ENCODE results near the gene HSH2D.
"Not testable (repeated sequence)": the region's sequence is repeated elsewhere in the genome, so short reads cannot be mapped to it uniquely, and the experiment has no call there.

The HSH2D gene

DNA sequence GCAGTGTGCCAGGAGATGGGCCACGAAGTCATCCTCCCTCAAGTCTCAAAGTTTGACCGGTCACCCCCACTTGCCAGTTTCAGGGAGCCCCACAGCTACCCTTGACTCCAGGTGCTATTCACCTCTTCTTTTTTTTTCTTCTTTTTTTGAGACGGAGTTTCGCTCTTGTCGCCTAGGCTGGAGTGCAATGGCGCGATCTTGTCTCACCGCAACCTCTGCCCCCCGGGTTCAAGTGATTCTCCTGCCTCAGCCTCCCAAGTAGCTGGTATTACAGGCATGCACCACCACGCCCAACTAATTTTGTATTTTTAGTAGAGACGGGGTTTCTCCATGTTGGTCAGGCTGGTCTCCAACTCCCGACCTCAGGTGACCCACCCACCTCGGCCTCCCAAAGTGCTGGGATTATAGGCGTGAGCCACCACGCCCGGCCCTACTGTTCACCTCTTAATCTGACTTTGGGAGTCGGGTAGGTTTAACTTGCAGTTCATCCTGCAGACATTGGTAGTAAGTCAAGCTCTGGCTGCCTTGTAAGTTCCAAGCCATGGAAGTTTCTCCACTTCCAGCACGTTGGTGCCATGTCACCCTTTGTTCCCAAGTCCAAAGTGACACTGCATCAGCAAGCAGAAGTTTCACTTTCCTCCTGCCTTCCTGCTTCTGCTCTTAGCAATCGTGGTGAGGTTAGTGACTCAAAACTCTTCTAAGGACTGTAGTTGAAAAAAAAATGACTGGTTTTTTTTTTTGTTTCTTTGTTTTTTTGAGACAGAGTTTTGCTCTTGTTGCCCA is 24.2 kb upstream of the HSH2D start:
- in situ Hi-C loops (cut with MboI; ENCODE audit: low sequenced_read_pairs), result not testable (repeated sequence)

DNA sequence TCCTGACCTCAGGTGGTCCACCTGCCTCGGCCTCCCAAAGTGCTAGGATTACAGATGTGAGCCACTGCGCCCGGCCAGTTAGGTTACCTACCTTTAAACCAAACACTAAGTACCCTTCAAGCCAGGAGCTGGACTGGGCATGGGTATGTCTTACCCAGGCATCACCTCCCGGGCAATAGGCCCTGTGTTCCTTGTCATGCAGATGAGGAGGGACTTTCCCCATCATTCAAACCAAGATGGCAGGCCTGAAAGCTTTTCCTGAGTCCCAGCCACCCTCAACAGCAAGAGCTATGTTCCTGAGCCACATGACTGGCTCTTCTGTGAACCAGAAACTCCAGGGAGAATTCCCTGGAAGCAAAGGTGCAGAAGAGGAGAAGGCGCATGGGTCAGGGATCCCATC is 22.3 kb upstream of the HSH2D start:
- in situ Hi-C loops (cut with MboI; ENCODE audit: low sequenced_read_pairs), result no loop called here

DNA sequence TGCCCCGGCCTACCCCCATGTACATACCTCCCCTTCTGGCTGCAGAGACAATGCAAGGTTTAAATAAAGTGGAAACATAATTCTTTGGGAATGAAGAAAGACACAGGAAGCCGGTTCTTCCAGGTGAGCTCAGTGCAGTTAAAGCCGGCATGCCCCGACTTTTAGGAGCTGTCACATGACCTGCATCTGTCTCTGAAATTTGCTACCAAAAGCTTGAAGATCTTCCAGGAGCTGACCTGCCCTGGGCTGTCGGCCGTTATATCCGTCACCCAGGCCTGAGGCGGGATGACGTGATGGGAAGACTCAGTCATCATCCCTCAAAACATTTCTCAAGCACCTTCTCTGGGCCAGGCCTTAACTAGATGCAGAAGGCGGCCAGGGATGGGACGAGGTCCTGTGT is 21.5 kb upstream of the HSH2D start:
- in situ Hi-C loops (cut with MboI; ENCODE audit: low sequenced_read_pairs), result no loop called here

GRCh38 chr19:16124953-16125352 is 18.5 kb upstream of the HSH2D start:
- in situ Hi-C loops (cut with MboI; ENCODE audit: low sequenced_read_pairs), result no loop called here

DNA sequence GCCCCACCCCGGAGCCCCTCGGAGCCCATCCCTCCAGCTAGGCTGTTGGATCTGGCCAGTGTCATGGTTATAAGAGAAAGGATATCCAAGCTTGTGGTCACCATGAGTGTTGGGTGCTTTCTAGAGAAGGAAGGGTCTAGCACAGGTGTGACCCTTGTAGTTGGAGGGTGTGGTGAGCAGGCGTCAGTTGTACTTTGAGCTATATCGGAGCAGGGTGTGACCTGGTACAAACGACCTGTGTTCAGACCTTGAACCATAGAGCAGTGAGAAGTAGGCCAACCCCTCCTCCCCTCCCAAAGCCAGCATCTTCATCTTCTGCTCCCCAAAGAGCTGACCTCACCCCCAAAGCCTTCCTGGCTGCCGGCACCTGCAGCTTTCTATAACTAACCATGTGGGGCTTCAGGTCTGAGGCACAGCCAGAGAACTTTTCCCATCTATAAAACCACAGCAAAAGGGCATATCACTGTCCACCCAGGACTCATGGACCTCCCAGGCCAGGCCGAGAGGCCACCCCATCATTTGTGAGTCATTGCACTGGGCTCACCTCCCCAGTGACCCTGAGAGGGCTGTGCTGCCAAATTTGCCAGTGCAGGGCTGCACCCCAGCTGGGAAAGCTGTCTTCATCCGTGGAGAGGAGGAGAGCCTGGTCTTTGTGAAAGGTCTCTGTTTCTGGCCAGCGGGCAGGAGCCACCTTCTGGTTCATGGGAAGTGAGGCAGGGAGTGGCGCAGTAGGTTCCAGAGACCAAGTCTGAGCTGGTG is 17.6 kb upstream of the HSH2D start:
- in situ Hi-C loops (cut with MboI; ENCODE audit: low sequenced_read_pairs), result no loop called here

GRCh38 chr19:16127080-16127479 is 16.4 kb upstream of the HSH2D start:
- in situ Hi-C loops (cut with MboI; ENCODE audit: low sequenced_read_pairs), result no loop called here

DNA sequence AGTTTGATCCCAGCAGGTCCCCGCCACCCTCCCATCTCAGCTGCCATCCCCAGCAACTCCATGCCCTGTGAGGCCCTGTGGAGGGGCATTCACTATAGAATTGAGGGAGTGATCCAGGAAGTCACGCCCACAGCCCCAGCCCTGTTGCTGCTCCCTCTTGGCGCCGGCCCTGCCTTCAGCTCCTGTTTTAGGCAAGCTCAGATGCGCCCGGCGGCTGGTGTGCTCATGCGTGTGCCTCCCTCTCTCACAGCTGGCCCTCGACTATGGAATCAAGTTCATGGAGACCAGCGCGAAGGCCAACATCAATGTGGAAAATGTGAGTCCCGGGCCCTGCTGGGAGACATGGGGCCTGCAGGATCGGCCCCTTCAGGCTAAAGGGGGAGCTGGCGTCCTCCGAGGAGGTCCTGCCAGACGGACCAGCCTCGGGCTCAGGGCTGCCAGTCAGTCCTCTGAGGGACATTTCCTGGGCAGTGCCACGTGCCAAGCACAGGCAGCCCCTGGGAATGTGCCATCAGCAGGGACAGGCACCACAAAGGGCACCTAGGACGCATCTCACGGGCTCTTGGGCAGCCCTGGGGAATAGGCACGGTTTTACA is 15.6 kb upstream of the HSH2D start:
- in situ Hi-C loops (cut with MboI; ENCODE audit: low sequenced_read_pairs), result no loop called here

GRCh38 chr19:16131648-16132047 is 11.8 kb upstream of the HSH2D start:
- in situ Hi-C loops (cut with MboI; ENCODE audit: low sequenced_read_pairs), result no loop called here

DNA sequence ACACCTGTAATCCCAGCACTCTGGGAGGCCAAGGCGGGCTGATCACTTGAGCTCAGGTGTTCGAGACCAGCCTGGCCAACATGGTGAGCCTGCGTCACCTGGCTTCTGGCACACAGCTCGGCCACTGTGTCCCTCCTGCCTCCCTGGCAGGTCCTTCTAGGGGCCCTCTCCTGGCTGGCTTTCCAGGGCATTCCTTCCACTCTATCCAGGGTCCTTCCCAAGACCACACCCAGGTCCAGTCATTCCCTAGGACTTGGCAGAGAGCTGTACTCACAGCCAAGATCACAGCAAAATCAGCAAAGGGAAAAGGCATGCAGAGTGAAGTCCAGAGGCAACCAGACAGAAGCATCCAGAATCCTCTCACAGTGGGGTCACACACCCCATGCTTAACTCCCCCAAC is 9.7 kb upstream of the HSH2D start:
- in situ Hi-C loops (cut with MboI; ENCODE audit: low sequenced_read_pairs), result no loop called here

DNA sequence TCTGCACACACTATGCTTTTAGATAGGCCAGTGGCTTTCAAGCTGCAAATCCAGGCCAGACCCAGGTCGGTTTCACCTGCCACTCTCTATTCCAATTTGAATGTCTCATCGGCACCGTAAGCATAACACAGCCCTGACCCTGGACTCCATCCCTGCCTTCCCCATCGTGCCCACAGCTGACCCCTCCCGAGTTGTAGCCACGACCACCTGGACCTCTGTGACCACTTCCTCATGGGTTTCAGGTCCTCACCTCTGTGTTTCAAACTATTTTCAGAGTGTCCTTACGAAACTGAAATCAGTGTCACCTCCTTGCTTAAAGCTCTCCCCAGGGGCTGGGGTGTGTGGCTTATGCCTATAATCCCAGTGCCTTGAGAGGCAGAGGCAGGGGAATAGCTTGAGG is 9.0 kb upstream of the HSH2D start:
- in situ Hi-C loops (cut with MboI; ENCODE audit: low sequenced_read_pairs), result no loop called here

DNA sequence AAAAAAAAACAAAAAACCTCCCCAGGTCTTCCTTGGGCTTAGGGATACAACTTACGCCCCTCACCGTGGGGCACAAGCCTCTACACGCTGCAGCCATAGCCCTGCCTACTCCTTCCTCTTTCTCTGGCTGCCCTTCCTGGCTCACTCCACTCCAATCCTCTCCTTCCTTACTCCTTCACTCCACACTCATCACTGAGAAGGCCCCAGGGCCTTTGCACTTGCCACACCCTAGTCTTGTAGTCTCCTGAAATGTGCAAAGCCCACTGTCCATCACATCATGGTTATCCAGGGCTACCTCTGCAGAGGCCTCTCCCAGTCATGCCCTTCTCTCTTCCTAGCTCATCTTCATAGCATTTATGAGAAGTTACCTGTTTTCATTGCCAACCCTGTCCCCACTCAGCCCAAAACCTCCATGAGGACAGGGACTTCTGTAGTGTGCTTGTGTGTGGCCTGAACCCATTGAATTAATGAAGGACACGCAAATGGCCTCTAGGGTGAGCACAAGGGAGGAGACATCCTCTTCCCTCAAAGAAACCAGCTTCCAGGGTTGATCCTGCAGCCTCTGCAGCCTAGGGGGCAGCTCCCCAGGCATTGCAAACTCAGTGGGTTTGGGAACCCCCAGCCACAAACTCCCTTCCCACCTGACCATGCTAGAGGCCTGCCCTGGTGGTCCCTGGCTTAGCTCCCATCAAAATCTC is 7.9 kb upstream of the HSH2D start:
- in situ Hi-C loops (cut with MboI; ENCODE audit: low sequenced_read_pairs), result no loop called here

DNA sequence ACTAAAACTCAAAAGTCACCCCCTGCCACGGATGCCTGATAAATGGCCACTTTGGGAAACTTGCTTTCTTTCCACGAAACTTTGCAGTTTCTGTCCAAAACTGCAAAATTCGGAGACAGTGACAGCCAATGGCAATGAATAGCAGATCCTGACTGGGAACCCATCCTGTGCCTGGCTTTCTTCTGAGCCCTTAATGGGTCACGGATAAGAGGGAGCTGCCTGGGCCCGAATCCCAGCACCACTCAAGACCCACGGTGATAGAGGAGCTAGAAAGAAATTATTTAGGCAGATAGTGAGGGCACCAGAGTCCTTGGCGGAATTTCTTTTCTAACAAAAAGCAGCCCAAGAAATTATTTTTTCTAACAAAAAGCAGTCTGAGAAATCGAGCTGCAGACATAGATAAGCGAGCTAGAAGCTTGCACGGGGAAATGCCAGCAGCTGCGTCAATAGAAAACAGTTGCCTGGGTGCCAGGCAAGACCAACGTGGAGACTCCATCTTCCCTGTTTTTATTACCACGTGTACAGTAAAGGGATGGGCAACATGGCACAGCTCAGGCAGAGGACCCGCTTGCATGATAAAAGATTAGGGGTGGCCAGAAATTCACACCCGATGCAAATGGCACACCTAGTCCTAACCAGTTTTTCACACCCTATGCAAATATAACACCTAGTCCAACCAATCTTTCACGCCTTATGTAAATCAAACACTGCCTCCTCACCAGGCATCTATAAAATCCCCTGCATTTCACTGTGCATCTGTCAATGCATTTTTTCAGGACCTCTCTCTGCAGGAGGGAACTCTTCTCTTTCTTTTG is 7.1 kb upstream of the HSH2D start:
- in situ Hi-C loops (cut with MboI; ENCODE audit: low sequenced_read_pairs), result no loop called here

DNA sequence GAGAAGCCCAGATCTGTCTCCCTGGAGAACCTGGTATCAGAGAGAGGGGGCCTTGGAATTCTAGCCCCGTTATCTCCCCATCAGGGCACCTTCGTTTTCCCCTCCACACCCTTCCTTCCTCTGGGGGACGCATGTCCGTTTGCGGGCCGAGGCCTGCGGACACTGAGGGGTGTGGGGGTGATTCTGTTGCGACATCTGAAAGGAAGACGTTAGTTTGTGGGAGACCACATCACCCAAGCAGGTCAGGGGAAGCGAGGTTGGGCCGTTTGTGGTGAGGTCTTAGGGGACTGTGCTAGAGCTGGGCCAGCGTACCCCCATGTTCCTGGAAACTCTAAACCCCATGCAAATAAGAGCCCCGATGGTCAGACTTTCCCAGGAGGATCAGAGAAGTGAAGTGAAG is 3.7 kb upstream of the HSH2D start:
- in situ Hi-C loops (cut with MboI; ENCODE audit: low sequenced_read_pairs), result no loop called here

DNA sequence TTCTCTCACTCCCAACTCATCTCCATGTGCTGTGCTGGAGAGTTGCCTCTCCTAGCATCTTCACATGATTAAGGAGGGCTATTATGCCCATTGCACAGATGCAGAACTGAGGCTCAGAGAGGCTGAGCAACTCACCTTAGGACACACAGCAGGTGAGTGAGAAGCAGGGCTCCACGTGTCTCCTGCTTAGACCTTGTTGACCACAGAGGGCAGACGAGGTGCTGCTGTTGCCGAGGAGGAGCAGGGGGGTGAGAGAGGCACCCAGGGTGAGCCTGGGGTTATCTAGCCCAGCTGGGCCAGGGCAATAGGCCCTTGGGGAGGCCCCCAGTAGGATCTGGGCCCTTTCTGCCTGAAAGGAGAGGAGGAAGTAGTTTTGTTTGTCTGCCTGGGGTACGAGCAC is 2.4 kb upstream of the HSH2D start:
- in situ Hi-C loops (cut with MboI; ENCODE audit: low sequenced_read_pairs), result no loop called here

DNA sequence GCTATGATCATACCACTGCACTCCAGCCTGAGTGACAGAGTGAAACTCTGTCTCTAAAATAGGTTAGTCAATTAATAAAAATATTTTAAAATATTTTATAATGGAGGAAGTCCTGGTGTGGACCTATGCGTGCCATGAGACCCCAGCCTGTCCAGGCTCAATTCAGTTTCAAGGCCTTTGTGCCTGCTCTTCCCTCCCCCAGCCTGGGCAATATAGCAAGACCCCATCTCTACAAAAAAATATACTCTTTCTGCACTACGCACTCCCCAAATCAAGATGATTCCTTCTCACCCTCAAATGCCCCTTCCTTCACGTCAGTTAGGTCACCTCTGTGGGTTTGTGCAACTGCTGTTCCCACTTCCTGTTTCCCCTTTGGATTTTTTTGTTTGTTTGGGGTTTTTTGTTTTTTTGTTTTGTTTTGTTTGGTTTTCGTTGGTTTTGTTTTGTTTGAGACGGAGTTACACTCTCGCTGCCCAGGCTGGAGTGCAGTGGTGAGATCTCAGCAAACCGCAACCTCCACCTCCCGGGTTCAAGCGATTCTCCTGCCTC is 1.4 kb upstream of the HSH2D start:
- in situ Hi-C loops (cut with MboI; ENCODE audit: low sequenced_read_pairs), result no loop called here

DNA sequence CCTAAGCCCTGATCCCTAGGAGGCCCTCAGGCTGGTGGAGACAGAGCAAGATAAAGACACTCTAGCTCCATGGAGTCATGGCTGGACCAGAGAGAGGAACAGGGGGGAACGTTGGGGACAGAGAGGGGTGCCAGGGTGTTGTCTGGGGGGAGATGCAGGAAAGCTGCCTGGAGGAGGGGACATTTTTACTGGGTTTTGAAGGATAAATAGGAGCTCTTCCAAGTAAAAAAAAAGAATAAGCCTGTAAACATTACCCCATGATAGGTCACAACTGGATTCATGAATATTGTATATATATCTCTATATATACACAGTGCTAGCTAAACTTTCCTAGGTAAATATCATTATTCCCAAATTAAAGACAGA is 714 bp downstream of the HSH2D start:
- in situ Hi-C loops (cut with MboI; ENCODE audit: low sequenced_read_pairs), result no loop called here

DNA sequence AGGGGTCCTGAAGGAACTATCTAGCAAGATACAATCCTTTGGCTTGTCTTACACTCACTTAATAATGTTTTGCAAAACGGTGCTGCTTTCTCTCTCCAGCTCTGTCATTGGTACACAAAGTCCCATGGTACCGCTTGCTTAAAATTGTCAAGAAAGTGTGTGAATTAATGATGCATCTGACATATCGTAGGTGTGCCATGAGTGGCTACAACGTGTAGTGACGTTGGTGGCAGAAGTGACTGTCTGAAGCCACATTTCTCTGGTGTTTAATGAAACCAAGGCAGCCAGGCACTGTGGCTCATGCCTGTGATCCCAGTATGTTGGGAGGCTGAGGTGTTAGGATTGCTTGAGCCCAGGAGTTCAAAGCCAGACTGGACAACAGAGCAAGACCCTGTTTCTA is 2.6 kb downstream of the HSH2D start:
- in situ Hi-C loops (cut with MboI; ENCODE audit: low sequenced_read_pairs), result no loop called here

- in situ Hi-C loops (cut with MboI; ENCODE audit: low sequenced_read_pairs), result no loop called here
Observed at GRCh38 chr19:16148443-16149229, 5.2 kb downstream of the HSH2D start.

GRCh38 chr19:16153582-16154336 is 10.3 kb downstream of the HSH2D start:
- in situ Hi-C loops (cut with MboI; ENCODE audit: low sequenced_read_pairs), result no loop called here

Measured in HL-60/S4 treated with phorbol 12-myristate 13-acetate at 8.2 ng/mL for 4 days and 3 days (cell line).